HFFc6 (cell line): ENCODE results near the gene KLF6. TPM values are rescaled to one million over a fixed set of nuclear protein-coding genes. Genes with fewer than 3 reads are reported as not detected.
A peak's percentile ranks its signal among the peaks of the same experiment; 100 is the strongest.

Experiments used
- DNase-seq: peaks from one replicate; pipeline ENCODE4 v3.0.0-alpha.2; 2018
- H3K27ac Mint-ChIP-seq: 2 replicates; pipeline ENCODE4 v1.8.0; 2020; ENCODE audit warnings: mild to moderate bottlenecking, mixed read lengths
- H3K27me3 Mint-ChIP-seq: 2 replicates; pipeline ENCODE4 v1.8.0; 2021; ENCODE audit warnings: mild to moderate bottlenecking, moderate library complexity, mixed read lengths; ENCODE audit not compliant: insufficient read depth
- H3K36me3 Mint-ChIP-seq: 2 replicates; pipeline ENCODE4 v1.8.0; 2021; ENCODE audit warnings: low read depth, mixed read lengths
- H3K4me1 Mint-ChIP-seq: 2 replicates; pipeline ENCODE4 v1.8.0; 2020; ENCODE audit warnings: low read depth, mixed read lengths
- H3K4me3 Mint-ChIP-seq: 2 replicates; pipeline ENCODE4 v1.8.0; 2020; ENCODE audit warnings: mild to moderate bottlenecking, moderate library complexity, mixed read lengths
- H3K9me3 Mint-ChIP-seq: 2 replicates; pipeline ENCODE4 v1.8.0; 2020; ENCODE audit warnings: mild to moderate bottlenecking, mixed read lengths
- total RNA-seq, 6 experiments: library from RNA; stranded (reverse); fragmentation: NEBNext Ultra II Directional; extraction: Animal tissue kit (Norgen Biotek cat#: 25700); gene quantifications; 2 replicates in 1 of 6; 3 replicates in 5 of 6; pipeline ENCODE4 v1.2.3, GENCODE V29; 2021
- TF ChIP-seq, protein P1 (sequence below): fragments of 200-600 bp; sonication (generic); IDR thresholded peaks from 2 replicates; pipeline ENCODE4 v1.5.0; 2021; ENCODE audit warnings: antibody characterized with exemption, mild to moderate bottlenecking

KLF6 gene
- total RNA-seq, 6 experiments from 2014 or later = 114 to 154 (median 142) TPM

DNA sequence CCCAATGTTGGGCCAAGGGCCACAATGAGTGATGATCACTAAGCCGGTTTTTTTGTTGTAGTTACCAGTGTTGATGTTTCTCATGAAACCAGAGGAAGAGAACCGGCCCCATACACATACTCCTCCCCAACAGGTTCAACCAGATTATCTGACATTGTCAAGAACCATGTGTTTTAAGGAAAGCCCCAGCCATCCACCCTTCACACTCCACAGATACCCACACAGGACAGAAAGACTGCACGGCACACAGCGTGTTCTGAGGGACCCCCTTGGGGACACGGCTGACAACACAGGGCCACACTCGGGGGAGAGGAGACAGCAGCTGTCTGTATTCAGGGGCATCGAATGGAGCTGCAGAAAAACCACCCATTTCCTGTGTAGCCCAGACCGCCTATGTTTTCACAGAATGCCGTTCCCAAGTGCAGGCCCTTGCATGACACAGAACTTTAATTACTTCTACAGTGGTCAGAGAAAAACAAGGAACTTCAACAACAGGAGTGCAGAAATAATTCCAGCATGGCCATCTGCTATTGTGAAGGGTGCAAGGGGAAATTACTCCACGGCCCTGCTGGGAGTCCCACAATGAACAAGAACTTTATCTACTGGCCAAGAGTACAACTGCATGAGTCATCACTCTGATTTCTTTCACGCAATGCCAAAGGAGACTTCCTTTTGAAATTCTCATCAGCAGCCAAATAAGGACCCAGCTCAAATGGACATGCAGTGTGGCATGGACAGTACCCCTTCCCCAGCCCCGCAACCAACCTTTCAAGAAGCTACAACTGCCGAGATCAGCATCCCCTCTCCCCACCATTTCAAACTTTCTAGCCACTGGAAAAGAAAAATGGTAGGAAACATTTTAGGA, 2.3 kb downstream of the KLF6 start:
- H3K27ac Mint-ChIP-seq = peak overlapping the region; percentile 99
- peaks cover 65% of the 10 kb centered on the region for H3K4me1 Mint-ChIP-seq
- peaks cover 74% of the 10 kb centered on the region for H3K27me3 Mint-ChIP-seq
- DNase-seq = peak; percentile 93
- TF ChIP-seq, protein P1, sequence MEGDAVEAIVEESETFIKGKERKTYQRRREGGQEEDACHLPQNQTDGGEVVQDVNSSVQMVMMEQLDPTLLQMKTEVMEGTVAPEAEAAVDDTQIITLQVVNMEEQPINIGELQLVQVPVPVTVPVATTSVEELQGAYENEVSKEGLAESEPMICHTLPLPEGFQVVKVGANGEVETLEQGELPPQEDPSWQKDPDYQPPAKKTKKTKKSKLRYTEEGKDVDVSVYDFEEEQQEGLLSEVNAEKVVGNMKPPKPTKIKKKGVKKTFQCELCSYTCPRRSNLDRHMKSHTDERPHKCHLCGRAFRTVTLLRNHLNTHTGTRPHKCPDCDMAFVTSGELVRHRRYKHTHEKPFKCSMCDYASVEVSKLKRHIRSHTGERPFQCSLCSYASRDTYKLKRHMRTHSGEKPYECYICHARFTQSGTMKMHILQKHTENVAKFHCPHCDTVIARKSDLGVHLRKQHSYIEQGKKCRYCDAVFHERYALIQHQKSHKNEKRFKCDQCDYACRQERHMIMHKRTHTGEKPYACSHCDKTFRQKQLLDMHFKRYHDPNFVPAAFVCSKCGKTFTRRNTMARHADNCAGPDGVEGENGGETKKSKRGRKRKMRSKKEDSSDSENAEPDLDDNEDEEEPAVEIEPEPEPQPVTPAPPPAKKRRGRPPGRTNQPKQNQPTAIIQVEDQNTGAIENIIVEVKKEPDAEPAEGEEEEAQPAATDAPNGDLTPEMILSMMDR = no peak
- peaks cover 26% of the 10 kb centered on the region for H3K9me3 Mint-ChIP-seq
- peak overlapping the region; percentile 96 for H3K4me3 Mint-ChIP-seq
- peaks cover 65% of the 10 kb centered on the region for H3K36me3 Mint-ChIP-seq

DNA sequence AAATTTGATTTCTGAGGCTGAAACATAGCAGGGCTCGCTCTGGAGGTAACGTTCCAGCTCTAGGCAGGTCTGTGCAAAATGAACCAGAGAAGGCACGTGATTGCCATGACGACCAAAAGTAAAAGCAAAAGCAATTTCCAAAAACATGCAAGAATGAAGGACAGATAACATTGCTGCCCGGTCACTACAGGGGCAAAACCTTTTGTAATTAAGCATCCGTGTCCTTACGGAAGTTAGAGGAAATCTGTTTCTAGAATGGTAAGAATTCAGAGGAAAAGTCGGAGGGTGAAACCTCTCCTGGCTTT, 2.9 kb downstream of the KLF6 start:
- Mint-ChIP-seq H3K27me3 (peaks cover 77% of the 10 kb centered on the region), H3K4me3 (peak overlapping the region; percentile 96), H3K4me1 (peaks cover 69% of the 10 kb centered on the region), H3K9me3 (peaks cover 26% of the 10 kb centered on the region), H3K27ac (peak overlapping the region; percentile 99), H3K36me3 (peaks cover 69% of the 10 kb centered on the region)
- TF ChIP-seq, protein P1 = no peak
- DNase-seq = no peak

DNA sequence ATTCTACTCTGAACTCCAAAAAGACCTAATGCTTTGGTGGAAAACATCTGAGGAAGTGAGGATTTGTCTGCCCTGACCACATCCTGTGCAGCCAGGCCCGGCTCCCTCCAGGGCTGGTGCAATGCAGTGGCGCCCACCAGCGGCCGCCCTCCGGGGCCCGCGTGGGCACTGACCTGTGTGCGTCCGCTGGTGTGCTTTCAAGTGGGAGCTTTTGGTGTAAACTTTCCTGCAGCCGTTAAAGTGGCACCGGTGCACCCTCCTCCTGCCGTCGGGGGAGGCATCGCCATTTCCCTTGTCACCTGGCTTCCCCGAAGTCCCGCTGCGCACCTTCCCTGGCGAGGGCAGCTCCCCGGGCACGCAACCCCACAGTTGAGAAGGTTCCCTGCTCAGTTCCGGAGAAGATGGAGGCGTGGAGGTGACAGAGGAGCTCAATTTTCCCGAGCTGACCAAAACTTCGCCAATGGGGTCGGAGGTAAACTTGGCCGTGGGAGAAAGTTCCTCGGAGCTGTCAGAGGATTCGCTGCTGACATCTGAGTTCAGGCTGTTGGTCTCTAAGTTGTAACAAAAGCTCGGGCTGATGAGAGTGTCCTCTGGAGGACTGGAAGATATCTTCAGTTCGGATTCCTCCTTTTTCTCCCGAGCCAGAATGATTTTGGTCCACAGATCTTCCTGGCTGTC, 3.4 kb downstream of the KLF6 start:
- Mint-ChIP-seq H3K4me1 (peaks cover 69% of the 10 kb centered on the region), H3K9me3 (peaks cover 26% of the 10 kb centered on the region), H3K27ac (peak overlapping the region; percentile 99), H3K27me3 (peaks cover 82% of the 10 kb centered on the region), H3K4me3 (peak overlapping the region; percentile 96), H3K36me3 (peaks cover 73% of the 10 kb centered on the region)
- TF ChIP-seq, protein P1 = peak; percentile 79
- DNase-seq = peak; percentile 58

DNA sequence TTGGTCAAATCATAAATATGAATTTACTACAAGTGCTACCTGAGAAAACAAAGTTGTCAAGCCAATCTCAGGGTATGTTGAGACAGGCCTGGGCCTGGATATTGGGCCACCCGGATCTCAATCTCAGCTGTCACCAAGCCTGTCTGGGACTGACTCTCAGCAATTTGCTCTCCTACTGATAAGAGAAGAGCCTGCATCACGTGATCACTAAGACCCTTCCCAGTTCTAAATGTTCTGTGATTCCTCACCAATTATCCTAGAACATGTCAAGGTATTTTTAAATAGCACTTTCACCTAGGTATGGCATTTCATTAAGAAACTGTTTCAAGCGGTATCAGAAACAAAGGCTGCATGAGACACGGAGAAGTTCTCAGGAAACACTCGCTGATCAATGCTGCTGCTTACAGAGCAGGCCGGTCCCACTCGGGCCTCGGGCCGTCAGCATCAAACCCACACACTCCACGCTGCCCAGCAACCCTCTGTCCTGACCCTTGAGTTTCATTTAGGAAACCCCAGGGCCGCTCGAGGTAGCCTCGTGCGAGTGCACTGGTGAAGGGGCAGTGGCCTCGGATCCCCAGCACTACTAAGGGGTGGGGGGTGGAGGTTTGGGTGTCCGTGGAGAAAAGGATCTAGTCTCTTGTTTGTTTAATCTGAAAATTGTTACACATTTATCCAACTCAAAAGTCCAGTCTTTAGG, 4.1 kb downstream of the KLF6 start:
- Mint-ChIP-seq H3K4me3 (peak overlapping the region; percentile 96), H3K4me1 (peaks cover 69% of the 10 kb centered on the region), H3K27me3 (peaks cover 87% of the 10 kb centered on the region), H3K36me3 (peaks cover 78% of the 10 kb centered on the region), H3K9me3 (peaks cover 30% of the 10 kb centered on the region), H3K27ac (peak overlapping the region; percentile 99)
- TF ChIP-seq, protein P1 = no peak
- no peak for DNase-seq

DNA sequence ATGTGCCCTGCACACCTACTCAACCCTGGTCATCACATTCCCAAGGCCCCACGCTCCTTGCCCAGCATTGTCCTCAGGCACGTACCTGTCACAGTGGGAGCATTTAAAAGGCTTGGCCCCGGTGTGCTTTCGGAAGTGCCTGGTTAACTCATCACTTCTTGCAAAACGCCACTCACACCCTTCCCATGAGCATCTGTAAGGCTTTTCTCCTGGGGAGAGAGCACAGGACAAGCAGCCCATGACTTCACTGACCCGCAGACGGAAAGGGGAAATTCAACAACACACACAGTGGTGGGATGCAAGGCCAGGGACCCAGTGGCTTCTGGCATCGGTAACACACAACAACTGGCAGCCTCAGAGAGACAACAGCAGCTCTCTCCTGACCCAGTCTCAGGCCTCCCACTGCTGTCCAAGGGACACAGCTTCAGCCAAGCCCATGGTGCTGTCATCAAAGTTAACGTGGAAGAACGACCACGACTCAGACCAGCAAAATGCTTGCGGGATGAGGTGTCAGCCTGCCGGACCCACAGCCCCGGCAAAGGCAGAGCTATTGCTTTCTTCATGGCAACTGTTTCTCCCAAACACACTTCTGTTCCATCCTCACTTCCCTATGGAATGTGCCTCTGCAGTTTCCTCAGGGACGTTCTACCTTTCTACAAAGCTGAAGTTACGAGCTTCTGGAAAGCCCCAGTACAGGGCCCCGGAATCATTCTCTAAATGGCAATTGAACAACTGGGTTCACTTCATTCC, 4.8 kb downstream of the KLF6 start:
- H3K36me3 Mint-ChIP-seq = peaks cover 86% of the 10 kb centered on the region
- peak overlapping the region; percentile 99 for H3K27ac Mint-ChIP-seq
- peaks cover 90% of the 10 kb centered on the region for H3K27me3 Mint-ChIP-seq
- DNase-seq = peak; percentile 81
- peaks cover 75% of the 10 kb centered on the region for H3K4me1 Mint-ChIP-seq
- peak overlapping the region; percentile 96 for H3K4me3 Mint-ChIP-seq
- TF ChIP-seq, protein P1 = no peak
- H3K9me3 Mint-ChIP-seq = peaks cover 37% of the 10 kb centered on the region
